Progenitor cell of endocrine pancreas (in vitro differentiated cells): ENCODE results near the gene C19orf25. TPM values are rescaled to one million over a fixed set of nuclear protein-coding genes. Genes with fewer than 3 reads are reported as not detected.
"Not testable (repeated sequence)": the region's sequence is repeated elsewhere in the genome, so short reads cannot be mapped to it uniquely, and the experiment has no call there.

Source experiments
- DNase-seq: peaks from one replicate; pipeline ENCODE4 v3.0.0; 2021; ENCODE audit warnings: low spot score; ENCODE audit not compliant: unreplicated experiment
- H3K27ac Mint-ChIP-seq: 2 replicates; pipeline ENCODE4 v1.8.0; 2021; ENCODE audit warnings: mild to moderate bottlenecking, moderate library complexity, mixed read lengths
- H3K27me3 Mint-ChIP-seq: 2 replicates; pipeline ENCODE4 v1.8.0; 2021; ENCODE audit warnings: mixed read lengths
- H3K36me3 Mint-ChIP-seq: 2 replicates; pipeline ENCODE4 v1.8.0; 2022; ENCODE audit warnings: mixed read lengths; ENCODE audit not compliant: insufficient read depth
- H3K4me1 Mint-ChIP-seq: 2 replicates; pipeline ENCODE4 v1.8.0; 2021; ENCODE audit warnings: low read depth, mixed read lengths
- H3K4me3 Mint-ChIP-seq: 2 replicates; pipeline ENCODE4 v1.8.0; 2021; ENCODE audit warnings: low read depth, mild to moderate bottlenecking, moderate library complexity, mixed read lengths
- H3K9me3 Mint-ChIP-seq: 2 replicates; pipeline ENCODE4 v1.8.0; 2021; ENCODE audit warnings: low read depth, mixed read lengths
- total RNA-seq: library from RNA; stranded (reverse); gene quantifications from 2 replicates; pipeline ENCODE4 v1.2.1, GENCODE V29; 2021
- TF ChIP-seq, protein P1 (sequence below): fragments of 200-600 bp; sonication (generic); IDR thresholded peaks from one replicate; pipeline ENCODE4 v1.5.0; 2021; ENCODE audit warnings: antibody characterized with exemption, mild to moderate bottlenecking; ENCODE audit not compliant: unreplicated experiment

Gene C19orf25
- total RNA-seq, 1 donor from 2014 or later = 31.3 TPM

DNA sequence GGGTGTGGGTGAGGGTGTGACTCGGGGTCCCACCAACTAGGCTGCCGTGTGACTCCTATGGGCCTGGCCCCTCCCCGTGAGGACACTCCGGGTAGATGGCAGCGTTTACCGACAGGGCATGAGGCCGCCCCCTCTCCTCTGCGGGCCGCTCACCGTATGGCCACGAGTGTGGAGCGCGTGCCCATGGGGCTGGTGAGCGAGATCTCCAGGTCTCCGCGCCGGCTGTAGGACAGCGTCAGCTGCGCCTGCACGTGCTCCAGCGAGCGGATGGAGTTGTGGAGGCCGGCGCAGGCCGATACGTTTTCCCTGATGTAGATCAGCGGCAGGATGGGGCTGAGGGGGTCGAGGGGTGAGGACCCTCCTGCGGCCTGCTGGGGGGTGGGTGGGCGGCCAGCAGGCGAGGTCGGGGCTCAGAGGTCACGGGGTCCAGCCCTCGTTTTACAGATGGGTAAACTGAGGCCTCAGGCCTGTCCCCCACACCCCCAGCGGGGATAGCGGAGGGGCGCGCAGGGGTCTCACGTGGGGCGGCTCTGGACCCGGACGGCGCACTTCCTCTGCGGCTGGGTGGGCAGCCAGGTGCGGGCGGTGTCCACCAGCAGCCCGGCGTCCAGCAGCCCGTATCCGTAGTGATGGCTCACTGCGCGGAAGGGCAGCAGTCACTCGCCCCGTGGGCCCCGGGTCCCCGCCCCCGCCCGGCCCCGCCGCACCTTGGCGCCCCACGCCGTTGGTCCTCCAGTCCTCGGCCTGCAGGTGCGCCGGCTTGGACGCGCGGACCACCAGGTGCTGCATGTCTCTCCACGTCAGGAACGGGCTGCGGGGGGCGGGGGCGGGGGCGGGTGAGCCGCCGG, 4.3 kb upstream of the C19orf25 start:
- Mint-ChIP-seq H3K4me1 (peaks cover 4% of the 10 kb centered on the region), H3K27me3 (no peaks in the 10 kb centered on the region), H3K36me3 (peaks cover 3% of the 10 kb centered on the region), H3K27ac (no peak overlapping the region), H3K9me3 (no peaks in the 10 kb centered on the region), H3K4me3 (no peak overlapping the region)
- TF ChIP-seq, protein P1, sequence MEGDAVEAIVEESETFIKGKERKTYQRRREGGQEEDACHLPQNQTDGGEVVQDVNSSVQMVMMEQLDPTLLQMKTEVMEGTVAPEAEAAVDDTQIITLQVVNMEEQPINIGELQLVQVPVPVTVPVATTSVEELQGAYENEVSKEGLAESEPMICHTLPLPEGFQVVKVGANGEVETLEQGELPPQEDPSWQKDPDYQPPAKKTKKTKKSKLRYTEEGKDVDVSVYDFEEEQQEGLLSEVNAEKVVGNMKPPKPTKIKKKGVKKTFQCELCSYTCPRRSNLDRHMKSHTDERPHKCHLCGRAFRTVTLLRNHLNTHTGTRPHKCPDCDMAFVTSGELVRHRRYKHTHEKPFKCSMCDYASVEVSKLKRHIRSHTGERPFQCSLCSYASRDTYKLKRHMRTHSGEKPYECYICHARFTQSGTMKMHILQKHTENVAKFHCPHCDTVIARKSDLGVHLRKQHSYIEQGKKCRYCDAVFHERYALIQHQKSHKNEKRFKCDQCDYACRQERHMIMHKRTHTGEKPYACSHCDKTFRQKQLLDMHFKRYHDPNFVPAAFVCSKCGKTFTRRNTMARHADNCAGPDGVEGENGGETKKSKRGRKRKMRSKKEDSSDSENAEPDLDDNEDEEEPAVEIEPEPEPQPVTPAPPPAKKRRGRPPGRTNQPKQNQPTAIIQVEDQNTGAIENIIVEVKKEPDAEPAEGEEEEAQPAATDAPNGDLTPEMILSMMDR = no peak
- no peak for DNase-seq

DNA sequence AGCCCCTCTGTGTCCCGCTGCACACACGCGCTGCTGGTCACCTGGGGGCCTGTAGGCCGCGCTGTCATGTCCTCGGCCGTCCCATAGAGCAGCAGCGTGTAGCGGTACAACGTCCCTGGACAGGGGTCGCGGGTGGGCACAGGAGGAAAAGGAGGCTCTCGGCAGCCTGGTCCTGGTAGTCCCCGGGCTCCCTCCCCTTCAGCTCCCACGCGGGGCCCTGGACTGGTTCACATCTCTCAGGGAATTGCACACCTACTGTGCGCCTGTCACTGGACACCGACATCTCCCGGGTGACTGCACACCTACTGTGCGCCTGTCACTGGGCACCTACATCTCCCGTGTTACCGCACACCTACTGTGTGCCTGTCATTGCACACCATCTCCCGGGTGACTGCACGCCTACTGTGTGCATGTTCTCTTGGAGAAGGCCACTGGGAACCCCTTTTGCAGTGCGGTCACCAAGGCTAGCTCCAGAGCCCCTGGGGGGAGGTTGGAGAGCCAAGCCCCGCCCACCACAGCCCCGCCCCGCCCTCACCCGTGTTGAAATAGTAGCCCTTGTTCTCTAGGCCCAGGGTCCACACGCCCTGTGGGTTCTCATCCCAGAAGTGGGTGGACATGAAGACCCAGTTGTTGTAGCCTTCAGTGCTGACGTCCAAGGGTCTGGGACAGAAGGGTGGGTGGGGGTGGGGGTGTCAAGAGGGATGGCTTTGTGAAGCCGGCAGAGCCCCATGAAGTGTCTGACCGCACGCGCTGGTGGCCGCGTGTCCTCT, 3.5 kb upstream of the C19orf25 start:
- no peaks in the 10 kb centered on the region for H3K9me3 Mint-ChIP-seq

DNA sequence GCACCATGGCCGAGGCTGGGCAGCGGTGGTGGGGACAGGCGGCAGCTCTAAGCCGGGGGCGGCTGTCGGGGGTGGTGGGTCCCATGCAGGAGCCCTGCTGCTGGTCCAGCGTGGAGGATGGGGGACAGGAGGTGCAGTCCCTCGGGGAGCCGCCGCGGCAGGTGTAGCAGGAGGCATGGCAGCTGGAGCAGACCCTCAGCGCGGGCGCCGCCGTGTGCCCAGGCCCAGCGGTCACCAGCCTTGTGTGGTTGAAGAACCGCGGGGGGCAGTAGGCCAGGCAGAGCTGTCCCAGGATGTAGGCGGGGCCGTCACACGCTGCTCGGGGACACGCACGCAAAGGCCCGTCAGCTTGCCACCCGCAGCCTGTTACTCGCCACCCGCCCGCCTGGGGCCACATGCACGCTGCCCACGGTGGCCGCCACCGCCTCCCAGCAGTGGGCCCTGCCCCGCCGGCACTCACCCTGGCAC, 2.9 kb upstream of the C19orf25 start:
- H3K36me3 Mint-ChIP-seq = peaks cover 3% of the 10 kb centered on the region
- TF ChIP-seq, protein P1 = no peak
- no peaks in the 10 kb centered on the region for H3K27me3 Mint-ChIP-seq
- no peaks in the 10 kb centered on the region for H3K9me3 Mint-ChIP-seq
- H3K27ac Mint-ChIP-seq = no peak overlapping the region
- no peak for DNase-seq
- peaks cover 6% of the 10 kb centered on the region for H3K4me1 Mint-ChIP-seq
- H3K4me3 Mint-ChIP-seq = no peak overlapping the region

More for the DNA sequence above, 3.5 kb upstream of the C19orf25 start:
- peaks cover 3% of the 10 kb centered on the region for H3K36me3 Mint-ChIP-seq
- TF ChIP-seq, protein P1 = no peak
- peaks cover 6% of the 10 kb centered on the region for H3K4me1 Mint-ChIP-seq
- no peak overlapping the region for H3K4me3 Mint-ChIP-seq
- DNase-seq = no peak
- no peaks in the 10 kb centered on the region for H3K27me3 Mint-ChIP-seq
- no peak overlapping the region for H3K27ac Mint-ChIP-seq

DNA sequence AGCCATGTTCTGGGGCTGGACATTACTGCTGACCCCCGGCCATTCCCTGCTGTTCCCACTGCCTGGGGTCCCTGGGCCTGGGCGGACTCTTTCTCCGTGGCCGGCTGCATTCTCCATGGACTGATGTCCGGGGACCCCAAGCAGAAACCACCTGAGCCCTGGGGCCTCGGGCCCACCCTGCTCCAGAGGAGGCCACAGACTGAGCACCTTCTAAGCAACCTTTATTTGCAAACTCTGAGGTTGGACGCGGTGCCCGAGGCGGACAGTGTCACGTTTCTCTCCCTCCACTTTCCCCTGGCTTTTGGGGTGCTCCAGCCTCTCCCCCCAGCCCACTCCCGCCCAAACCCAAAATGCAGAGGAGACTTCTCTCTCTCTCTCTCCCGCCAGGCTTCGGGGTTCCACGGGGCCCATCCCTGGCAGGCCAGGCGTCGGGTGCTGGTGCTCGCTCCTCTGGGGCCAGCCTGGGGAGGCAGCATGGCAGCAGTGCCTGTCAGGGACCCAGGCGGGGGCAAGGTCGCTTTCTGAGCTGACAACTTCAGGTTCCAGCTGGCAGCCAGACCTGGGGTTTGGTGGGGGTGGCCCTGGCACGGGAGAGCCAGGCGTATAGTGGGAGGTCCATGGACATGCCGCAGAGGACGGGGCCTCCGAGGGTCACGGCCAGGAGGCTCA, 2.3 kb upstream of the C19orf25 start:
- peaks cover 3% of the 10 kb centered on the region for H3K36me3 Mint-ChIP-seq
- no peaks in the 10 kb centered on the region for H3K27me3 Mint-ChIP-seq
- H3K4me3 Mint-ChIP-seq = no peak overlapping the region
- no peak overlapping the region for H3K27ac Mint-ChIP-seq
- TF ChIP-seq, protein P1 = no peak
- DNase-seq = no peak
- H3K9me3 Mint-ChIP-seq = no peaks in the 10 kb centered on the region
- H3K4me1 Mint-ChIP-seq = peaks cover 6% of the 10 kb centered on the region

DNA sequence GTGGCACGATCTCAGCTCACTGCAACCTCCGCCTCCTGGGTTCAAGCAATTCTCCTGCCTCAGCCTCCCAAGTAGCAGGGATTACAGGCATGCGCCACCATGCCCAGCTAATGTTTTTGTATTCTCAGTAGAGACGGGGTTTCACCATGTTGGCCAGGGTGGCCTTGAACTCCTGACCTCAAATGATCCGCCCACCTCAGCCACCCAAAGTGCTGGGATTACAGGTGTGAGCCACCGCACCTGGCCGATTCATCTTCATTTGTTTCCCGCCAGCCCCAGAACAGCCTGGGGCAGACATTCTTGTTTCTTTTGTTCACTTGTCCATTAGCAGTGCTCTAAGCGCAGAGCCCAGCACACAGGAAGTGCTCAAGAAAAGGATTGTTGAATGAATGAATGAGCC, 2.0 kb downstream of the C19orf25 start:
- not testable (repeated sequence) for H3K27ac Mint-ChIP-seq, H3K36me3 Mint-ChIP-seq, H3K9me3 Mint-ChIP-seq, H3K27me3 Mint-ChIP-seq, H3K4me1 Mint-ChIP-seq, DNase-seq
- peak overlapping the region; percentile 58 for H3K4me3 Mint-ChIP-seq
